Left ventricle myocardium inferior (tissue), 1 donor: ENCODE measurements around the gene GPR107. TPM values are rescaled to one million over a fixed set of nuclear protein-coding genes. Genes with fewer than 3 reads are reported as not detected.

ENCODE experiments used
- DNase-seq: peaks from one replicate; pipeline ENCODE4 v3.0.0-alpha.2; 2020
- H3K27ac ChIP-seq: fragments of 200-600 bp; replicated peaks from 2 replicates; pipeline ENCODE4 v1.8.0; 2021
- H3K27me3 ChIP-seq: fragments of 200-600 bp; 2 replicates; pipeline ENCODE4 v1.8.0; 2021; ENCODE audit warnings: low read depth
- H3K36me3 ChIP-seq: fragments of 200-600 bp; 2 replicates; pipeline ENCODE4 v1.8.0; 2021
- H3K4me1 ChIP-seq: fragments of 200-600 bp; 2 replicates; pipeline ENCODE4 v1.8.0; 2021
- H3K4me3 ChIP-seq: fragments of 200-600 bp; 2 replicates; pipeline ENCODE4 v1.8.0; 2021; ENCODE audit warnings: mild to moderate bottlenecking, moderate library complexity
- H3K9me3 ChIP-seq: fragments of 200-600 bp; replicated peaks from 2 replicates; pipeline ENCODE4 v1.8.0; 2021
- intact Hi-C: fragments of 100-400 bp; cut with micrococcal nuclease; formaldehyde crosslinking; loops from one replicate; pipeline ENCODE4 v1.11.0; 2022
- total RNA-seq: library from RNA; stranded (reverse); fragmentation: NEBNext Ultra II Directional; extraction: Animal tissue kit (Norgen Biotek cat#: 25700); gene quantifications from one replicate; pipeline ENCODE4 v1.2.1, GENCODE V29; 2021
- TF ChIP-seq, protein P1 (sequence below): fragments of 200-600 bp; IDR thresholded peaks from 2 replicates; pipeline ENCODE4 v1.8.0; 2021; ENCODE audit warnings: antibody characterized with exemption, mild to moderate bottlenecking, borderline replicate concordance
- donor health status: DM: no; HTN: yes; CAD: no; lungs with severe emphysema.

The GPR107 gene
- total RNA-seq, 1 donor from 2014 or later = 23.3 TPM

DNA sequence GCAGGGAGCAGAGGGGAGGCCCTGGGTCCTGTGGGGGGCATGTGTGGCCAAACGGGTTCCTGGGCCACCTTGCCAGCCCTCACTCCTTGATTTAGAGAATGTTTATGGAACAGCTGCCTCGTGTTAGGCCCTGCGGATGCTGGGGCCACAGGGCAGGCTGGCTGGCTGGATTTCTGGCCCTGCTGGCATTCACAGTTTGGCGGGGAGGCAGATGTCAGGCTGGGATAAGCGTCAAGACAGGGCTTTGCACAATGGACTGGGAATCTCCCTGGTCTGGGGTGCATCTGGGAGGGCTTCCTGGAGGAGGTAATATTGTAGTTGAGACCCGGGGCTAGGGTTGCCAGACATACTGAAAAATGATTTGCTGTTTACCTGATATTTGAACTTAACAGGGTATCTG lies 132.3 kb downstream of the GPR107 start:
- H3K27me3 ChIP-seq = no peaks in the 10 kb centered on the region
- intact Hi-C loops = no loop called here
- H3K27ac ChIP-seq = no peak overlapping the region
- H3K4me1 ChIP-seq = peaks cover 27% of the 10 kb centered on the region
- TF ChIP-seq, protein P1, sequence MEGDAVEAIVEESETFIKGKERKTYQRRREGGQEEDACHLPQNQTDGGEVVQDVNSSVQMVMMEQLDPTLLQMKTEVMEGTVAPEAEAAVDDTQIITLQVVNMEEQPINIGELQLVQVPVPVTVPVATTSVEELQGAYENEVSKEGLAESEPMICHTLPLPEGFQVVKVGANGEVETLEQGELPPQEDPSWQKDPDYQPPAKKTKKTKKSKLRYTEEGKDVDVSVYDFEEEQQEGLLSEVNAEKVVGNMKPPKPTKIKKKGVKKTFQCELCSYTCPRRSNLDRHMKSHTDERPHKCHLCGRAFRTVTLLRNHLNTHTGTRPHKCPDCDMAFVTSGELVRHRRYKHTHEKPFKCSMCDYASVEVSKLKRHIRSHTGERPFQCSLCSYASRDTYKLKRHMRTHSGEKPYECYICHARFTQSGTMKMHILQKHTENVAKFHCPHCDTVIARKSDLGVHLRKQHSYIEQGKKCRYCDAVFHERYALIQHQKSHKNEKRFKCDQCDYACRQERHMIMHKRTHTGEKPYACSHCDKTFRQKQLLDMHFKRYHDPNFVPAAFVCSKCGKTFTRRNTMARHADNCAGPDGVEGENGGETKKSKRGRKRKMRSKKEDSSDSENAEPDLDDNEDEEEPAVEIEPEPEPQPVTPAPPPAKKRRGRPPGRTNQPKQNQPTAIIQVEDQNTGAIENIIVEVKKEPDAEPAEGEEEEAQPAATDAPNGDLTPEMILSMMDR = no peak
- H3K4me3 ChIP-seq = no peak overlapping the region
- H3K36me3 ChIP-seq = no peaks in the 10 kb centered on the region
- no peaks in the 10 kb centered on the region for H3K9me3 ChIP-seq
- DNase-seq = no peak

DNA sequence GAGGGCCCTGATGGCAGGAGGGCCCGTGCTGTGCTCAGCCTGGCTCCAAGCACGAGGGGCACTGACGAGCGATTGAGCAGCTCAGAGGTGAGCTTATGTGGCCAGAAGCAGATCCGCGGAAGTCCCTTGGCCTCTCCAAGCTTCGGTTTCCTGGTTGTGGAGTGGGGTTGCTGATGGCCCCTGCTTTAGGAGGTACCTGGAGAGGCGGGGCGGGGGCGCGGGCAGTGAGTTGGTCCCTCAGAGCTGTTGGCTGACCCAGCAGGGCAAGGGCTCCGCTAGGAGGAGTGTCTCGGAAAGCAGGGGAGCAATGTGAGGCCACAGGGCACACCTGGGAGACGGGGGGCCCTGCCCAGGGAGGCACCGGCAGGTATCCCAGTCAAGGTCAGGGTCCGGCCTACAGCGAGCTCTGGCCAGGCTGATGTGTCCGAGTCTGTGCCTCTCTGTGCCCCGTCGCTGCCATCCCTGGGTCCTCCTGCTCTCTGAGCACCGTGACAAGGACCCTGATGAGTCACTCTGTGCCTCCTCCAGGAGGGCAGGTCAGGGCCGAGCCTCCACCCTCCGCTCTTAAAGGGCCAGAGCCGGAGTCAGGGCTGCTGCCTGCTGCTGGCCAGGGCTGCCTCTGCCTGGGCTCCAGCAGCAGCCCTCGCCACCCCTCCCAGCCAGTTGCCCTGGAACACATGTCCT lies 133.3 kb downstream of the GPR107 start:
- intact Hi-C loops = no loop called here
- peaks cover 7% of the 10 kb centered on the region for H3K27me3 ChIP-seq
- TF ChIP-seq, protein P1 = no peak
- peaks cover 27% of the 10 kb centered on the region for H3K4me1 ChIP-seq
- H3K27ac ChIP-seq = no peak overlapping the region
- H3K36me3 ChIP-seq = no peaks in the 10 kb centered on the region
- no peaks in the 10 kb centered on the region for H3K9me3 ChIP-seq
- no peak for DNase-seq
- H3K4me3 ChIP-seq = peak overlapping the region; percentile 21

DNA sequence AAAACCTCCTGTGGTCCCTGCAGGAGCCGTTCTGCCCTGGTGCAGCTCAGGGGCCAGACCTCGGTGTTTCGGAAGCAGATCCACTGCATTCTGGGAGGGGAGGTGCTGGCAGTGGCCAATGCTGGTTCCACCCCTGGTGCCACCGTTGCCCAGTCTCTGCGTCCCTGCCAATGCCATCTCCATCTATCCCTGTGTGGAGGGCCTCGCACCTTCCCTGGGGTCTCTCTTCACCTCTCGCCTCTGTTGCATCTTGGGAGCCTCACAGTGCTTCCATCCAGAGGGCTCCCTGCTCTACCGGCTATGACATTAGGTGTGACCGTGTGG lies 133.8 kb downstream of the GPR107 start:
- no peak for DNase-seq
- TF ChIP-seq, protein P1 = no peak
- Histone ChIP-seq H3K36me3 (no peaks in the 10 kb centered on the region), H3K27ac (no peak overlapping the region), H3K27me3 (peaks cover 10% of the 10 kb centered on the region), H3K9me3 (no peaks in the 10 kb centered on the region), H3K4me1 (peaks cover 27% of the 10 kb centered on the region), H3K4me3 (peak overlapping the region; percentile 21)
- intact Hi-C loops = no loop called here

DNA sequence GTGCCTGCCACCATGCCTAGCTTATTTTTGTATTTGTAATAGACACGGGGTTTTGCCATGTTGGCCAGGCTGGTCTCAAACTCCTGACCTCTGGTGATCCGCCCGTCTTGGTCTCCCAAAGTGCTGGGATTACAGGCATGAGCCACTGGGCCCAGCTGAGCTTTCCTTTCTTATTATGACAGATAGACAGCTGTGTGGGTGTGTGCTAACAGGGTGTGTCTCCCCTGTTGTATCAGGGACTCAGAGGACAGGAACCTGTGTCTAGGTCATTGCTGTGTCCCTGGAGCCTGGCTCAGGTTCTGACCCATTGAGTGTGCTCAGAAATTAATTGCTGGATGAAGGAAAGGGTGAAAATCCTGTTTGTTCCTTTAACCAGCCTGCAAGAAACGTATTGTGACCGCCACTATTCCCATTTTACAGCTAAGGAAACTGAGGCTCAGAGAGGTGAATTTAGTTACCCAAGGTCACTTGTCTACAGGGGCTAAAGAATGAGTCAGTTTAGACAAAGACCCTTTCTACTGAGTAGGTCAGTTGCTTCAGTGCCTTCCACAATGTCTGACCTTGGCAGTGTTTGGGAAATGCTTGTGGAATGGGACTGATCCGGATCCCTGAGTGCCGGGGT lies 135.3 kb downstream of the GPR107 start:
- peaks cover 18% of the 10 kb centered on the region for H3K4me1 ChIP-seq
- H3K27me3 ChIP-seq = peaks cover 24% of the 10 kb centered on the region
- H3K9me3 ChIP-seq = no peaks in the 10 kb centered on the region
- H3K4me3 ChIP-seq = no peak overlapping the region
- DNase-seq = no peak
- H3K36me3 ChIP-seq = no peaks in the 10 kb centered on the region
- TF ChIP-seq, protein P1 = no peak
- intact Hi-C loops = no loop called here
- H3K27ac ChIP-seq = no peak overlapping the region

Other genes with a start within 250 kb of the GPR107 start
- 12.9 TPM for gene TOR1A, start 229.8 kb upstream of the GPR107 start, total RNA-seq
- 30.0 TPM for gene C9orf78, start 218.6 kb upstream of the GPR107 start, total RNA-seq
- 13.2 TPM for gene USP20, start 218.4 kb upstream of the GPR107 start, total RNA-seq
- gene FNBP1, start 10.7 kb upstream of the GPR107 start, total RNA-seq = 20.5 TPM
- 6.1 TPM for gene NCS1, start 118.5 kb downstream of the GPR107 start, total RNA-seq
- gene HMCN2, start 211.9 kb downstream of the GPR107 start, total RNA-seq = 5.5 TPM